C4-2B (cell line): Measurements from ENCODE around the gene UFD1.

ENCODE experiments used
- CTCF ChIP-seq: fragments of 450-650 bp; conservative IDR thresholded peaks from 2 replicates; pipeline ENCODE4 v1.5.1; 2017; ENCODE audit warnings: mild to moderate bottlenecking
- ZFX ChIP-seq: fragments of 450-650 bp; IDR thresholded peaks from 2 replicates; pipeline ENCODE4 v1.6.1; 2017

- TF ChIP-seq CTCF (no peak), ZFX (no peak)
Observed at GRCh38 chr22:19510919-19511341, 31.9 kb upstream of the UFD1 start.
